ENCODE data around the gene RBP5.

Gene RBP5

GRCh38 chr12:7099290-7099996 lies 29.2 kb downstream of the RBP5 start:
- peak; percentile 68 for DNase-seq

GRCh38 chr12:7096979-7097378 lies 31.7 kb downstream of the RBP5 start:
- DNase-seq = no peak

GRCh38 chr12:7096006-7096932 lies 32.4 kb downstream of the RBP5 start:
- no peak for DNase-seq

DNA sequence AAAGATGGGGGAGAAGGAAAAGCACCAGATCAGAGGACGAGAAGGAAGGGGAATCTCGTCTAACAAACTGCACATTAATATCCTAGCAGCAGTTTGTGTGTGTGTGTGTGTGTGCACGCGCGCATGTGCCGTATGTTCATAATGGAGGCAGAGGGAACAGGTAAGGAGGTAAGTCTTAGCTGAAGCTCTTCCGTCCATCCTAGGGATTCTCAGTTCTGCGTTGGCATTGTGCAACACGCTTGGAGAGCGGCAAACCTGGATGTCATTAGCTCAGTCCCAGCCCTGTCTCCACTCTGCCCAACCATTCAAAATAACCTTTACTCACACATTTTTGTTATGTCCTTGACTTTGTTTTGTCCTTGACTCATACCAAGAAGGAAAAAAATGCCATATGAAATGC lies 34.8 kb downstream of the RBP5 start:
- DNase-seq = no peak

GRCh38 chr12:7093486-7093885 lies 35.2 kb downstream of the RBP5 start:
- DNase-seq = no peak

DNA sequence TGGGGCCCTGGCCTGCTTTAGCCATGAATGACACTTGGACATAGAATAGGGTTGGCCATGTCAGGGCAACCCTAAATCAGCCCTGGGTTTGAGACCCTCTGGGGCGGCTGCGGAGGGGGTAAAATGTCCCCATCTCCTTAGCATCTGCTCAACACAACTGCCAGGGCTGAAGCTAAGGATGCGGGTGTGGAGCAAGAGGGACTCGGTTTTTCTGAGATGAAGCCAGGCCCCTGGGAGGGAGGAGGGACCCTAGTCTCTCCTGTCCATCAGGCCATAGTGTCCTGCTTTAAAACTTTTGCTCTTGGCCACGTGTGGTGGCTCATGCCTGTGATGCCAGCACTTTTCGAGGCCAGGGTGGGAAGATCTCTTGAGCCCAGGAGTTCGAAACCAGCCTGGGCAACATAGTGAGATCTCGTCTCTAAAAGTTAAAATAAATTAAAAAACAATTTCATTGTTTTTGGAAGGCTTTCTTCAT lies 35.7 kb downstream of the RBP5 start:
- no peak for DNase-seq

DNA sequence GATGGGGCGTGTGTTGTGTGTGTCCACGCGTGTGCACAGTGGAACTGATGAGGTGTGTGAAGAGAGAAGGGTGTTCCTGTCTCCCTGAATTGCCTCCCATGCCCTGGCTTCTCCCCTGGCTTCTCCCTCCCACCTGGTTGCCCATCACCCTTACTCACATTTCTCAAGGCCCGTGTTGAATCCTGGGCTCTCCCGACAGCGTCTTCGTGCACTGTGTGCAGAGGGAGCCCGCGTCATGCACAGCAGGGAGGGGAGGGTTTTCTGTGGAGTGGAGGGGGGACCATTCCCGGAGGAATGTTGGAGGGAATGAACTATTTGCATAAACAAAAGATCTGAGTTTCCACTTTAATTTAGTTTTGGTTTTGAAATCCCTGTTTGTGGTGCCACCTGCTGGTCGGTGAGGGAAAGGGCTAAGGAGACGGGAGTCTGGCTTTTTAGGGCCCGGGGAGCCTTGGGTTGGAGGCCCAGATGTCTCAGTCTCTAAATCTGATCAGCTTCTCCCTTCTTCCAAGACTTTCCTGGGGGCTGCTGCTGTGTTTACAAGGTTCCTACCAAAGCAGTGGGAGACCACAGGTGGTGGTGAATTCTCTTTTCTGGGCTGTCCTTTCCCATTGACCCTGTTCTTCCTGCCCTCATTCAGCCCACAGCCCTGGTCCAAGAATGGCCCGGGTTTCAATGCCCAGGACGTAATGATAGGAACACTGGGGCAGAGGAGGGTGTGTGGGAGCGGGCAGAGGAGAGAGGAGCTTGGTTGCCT lies 36.3 kb downstream of the RBP5 start, which contains the start of gene C1R:
Gene C1R, minus strand, starts transcription at position 217 of the 757 bp plus-strand sequence. Its CDS starts 57 bp downstream, at position 160.
- peak; percentile 46 for DNase-seq

DNA sequence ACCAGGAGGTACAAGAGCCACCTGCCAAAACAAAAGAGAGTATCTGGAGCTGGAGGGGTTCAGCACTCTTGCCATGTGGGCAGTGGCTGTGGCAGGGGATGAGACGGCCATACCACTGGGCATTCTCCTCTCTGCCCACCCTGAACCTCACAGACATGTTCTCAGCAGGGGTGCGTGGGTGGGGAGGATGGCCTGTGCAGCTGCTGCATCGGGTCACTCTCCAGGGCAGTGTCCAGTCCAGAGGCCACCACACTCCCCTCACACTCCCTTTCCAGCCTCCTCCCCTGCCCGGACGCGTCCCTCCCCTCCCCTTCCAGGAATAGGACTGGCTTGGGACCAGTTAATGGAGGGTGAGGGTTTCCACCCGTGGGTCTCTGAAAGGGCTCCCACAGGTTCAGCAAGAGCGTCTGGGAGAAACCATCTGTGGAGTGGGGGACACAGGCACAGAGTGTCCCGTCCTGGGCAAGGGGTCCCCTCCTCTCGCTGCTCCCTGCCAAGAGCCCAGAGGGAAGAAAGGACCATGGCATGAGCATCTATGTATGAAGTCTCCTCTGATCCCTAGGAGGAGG lies 36.9 kb downstream of the RBP5 start:
- DNase-seq = no peak

DNA sequence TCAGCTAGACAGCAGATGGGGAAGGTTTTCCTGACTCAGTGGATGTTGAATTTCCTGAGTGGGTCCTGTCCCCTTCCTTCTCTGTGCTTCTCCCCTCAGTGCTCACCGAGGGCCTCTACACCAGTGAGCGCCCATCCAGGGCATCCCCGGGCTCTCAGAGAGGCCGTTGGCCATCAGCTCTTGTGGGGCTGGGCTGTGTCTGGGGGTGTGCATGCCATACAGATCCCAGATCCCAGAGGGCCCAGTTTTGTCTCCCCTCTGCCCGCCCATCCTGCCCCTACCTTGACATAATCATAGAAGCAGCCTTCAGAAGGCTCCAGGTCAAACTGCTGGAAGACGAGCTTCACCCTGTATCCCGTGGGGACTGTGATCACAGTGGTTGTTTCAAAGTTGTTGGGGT lies 37.5 kb downstream of the RBP5 start:
- no peak for DNase-seq

DNA sequence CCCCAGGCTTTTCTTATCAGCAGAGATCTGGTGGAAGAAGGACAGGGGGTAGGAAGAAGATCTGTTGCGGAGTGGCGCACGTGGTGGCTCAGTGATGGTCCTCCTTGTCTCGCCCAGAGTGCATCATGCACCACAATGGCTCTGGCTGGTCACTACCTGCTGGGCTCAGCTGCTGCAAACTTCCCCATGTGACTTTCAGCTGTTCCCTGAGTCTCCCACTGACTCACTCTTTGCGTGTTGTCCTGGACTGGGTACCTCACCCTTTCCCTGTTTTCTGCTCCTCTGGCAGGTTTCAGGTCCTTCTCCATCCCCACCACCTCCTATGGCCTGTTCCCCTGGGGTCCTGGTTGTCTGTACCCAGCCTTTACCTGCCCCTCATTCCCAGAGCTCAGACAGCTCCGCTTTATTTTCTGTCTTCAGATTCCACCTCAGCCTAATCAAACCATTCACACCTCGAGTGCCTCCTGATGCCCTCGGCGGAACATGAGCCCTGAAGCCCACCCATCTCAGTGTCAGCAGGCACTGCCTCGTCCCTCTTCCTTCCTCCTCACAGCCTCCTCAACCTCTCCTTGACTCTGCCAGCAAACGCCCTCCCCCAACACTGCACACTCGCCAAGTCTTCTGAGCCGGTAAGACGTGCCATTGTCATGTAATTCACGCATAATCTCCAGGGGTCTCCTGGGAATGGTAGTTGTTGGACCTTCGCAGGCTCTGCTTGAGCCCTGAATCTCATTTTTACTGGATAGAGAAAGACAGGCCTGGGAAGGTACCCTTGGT lies 38.3 kb downstream of the RBP5 start:
- no peak for DNase-seq

GRCh38 chr12:7089196-7089871 lies 39.4 kb downstream of the RBP5 start:
- no peak for DNase-seq

- no peak for DNase-seq
Measured at GRCh38 chr12:7083125-7083524, 45.6 kb downstream of the RBP5 start.

- no peak for DNase-seq
Measured at GRCh38 chr12:7081037-7081436, 47.7 kb downstream of the RBP5 start.

GRCh38 chr12:7079826-7080125 lies 48.9 kb downstream of the RBP5 start:
- DNase-seq = no peak

DNA sequence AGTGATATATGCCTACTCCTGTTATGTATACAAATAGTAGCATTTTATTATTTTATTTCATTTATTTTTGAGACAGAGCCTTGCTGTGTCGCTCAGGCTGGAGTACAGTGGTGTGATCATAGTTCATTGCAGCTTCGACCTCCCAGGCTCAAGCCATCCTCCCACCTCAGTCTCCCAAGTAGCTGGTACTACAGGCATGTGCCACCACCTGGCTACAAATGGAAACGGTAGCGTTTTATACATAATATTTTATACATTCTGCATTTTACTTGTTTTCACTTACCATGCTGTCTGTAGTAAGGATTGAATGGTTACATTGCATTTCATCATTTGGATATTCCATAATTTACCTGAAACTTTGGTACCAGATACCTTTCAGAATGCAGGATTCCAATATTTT lies 50.5 kb downstream of the RBP5 start:
- no peak for DNase-seq

DNA sequence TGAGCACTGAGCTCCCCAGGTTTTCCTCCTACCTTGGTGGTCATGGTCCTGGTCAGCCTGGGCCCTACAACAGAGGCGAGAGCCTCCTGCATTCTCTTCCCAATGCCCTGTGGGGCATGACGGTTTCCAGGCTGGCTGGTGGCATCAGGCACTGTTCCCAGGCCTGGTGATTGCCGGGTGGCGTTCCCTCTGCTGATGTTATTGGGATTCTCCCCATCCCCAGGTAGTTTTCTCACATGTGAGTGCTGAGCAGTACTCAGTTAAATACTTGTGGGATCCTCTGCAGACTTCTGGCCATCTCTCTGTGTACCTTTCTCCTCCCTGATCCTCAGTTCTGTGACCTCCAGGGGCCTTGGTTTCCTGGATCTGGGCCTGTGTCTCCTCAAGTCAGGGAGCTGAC lies 52.2 kb downstream of the RBP5 start:
- DNase-seq = no peak

DNA sequence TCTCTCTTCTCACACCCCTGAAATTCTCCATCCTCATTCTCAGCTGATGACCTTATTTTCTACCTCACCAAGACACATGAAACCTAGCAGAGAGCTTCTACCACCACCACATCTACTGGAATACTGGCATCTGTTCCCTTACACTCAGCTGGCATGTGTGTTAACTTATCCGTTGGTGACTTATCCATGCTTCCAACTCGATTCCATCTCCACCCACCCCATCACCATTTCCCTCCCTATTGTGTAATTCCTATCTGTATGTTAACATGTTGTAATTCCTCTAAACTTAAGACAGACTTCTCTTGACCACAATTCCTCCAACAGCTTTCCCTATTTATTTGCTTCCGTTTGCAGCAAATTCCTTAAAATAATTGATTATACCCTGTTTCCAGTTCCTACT lies 52.8 kb downstream of the RBP5 start:
- DNase-seq = no peak

DNA sequence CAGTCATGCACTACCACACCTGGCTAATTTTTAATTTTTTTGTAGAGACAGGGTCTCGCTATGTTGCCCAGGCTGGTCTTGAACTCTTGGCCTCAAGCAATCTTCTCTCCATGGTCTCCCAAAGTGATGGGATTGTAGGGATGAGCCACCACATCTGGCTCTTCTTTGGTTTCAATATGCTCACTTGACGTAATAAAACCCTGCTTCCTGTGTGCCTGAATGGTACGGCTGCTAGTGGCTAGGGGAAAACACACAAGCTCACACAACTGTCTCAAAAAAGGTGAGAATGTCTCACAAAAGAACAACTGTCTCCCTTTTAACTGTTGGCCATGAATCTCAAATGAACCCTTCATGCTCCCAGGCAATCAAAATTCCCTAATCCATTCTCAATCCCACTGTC lies 53.2 kb downstream of the RBP5 start:
- no peak for DNase-seq

DNA sequence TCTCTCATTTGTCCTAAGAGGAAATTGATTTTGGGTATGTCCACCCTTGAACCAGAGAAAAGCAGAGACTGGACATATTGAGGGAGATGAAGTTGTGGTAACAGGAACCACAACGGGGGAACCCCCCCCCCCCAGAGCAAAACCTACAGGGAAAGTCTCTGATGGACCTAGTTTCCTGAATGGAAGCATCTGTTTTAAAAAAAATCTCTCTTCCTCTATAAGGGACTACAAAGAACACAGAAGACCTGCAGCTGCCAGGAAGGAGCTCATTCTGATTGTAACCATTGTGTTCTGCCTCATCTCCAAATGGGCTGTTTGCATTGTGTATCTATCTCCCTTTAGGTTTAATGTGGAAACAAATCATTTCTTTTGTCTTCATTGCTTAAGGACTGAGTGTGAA lies 54.7 kb downstream of the RBP5 start:
- DNase-seq = no peak
